Prostate gland (tissue), 2 donors: Measurements from ENCODE around the gene C22orf23.

Source experiments
- CTCF ChIP-seq, 4 experiments: fragments of 200-600 bp in 2 of 4; fragments of 450-650 bp in 2 of 4; sonication (generic) in 2 of 4; IDR thresholded peaks; 1 replicate in 3 of 4; 2 replicates in 1 of 4; pipeline ENCODE4 v1.5.1; 2016 to 2019; ENCODE audit warnings: antibody characterized with exemption in 4 of 4, mild to moderate bottlenecking in 2 of 4, moderate library complexity in 2 of 4
- POLR2A ChIP-seq: fragments of 450-650 bp; IDR thresholded peaks from one replicate; pipeline ENCODE4 v1.6.1; 2016; ENCODE audit warnings: antibody characterized with exemption, mild to moderate bottlenecking

GRCh38 chr22:37925767-37926166 is 27.6 kb downstream of the C22orf23 start:
- TF ChIP-seq CTCF (IDR thresholded peaks at IDR 0.05) (no peak), POLR2A (no peak)
